ENCODE measurements around the gene CTNNAL1.

DNA sequence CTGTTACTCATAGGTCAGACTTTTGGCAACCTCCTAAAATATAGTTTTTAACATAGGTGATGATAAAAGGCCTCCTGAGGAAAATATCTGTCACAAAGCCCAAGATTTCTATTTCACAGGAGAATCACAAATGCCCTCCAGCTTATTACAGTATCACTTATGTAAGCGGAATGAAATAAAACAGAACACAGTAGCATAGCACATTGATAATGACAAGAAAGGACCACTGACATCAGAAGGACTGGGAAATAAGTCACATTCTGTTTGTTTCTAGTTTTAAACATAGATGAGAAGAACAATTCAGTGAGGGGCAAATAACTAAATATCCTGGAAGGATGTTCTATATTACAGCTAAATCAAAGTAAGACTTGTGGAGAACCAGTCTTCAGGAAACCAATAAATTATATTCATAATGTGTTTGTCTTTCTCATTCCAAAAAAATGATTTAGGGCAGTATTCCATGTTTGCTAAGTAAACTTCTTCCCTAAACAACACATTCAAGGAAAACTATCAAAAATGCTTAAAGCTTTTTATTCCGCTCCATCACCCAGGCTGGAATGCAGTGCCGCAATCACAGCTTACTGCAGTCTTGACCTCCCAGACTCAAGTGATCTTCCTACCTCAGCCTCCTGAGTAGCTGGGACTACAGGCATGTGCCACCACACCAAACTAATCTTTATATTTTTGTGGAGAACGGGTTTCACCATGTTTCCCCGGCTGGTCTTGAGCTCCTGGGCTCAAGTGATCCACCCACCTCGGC is 20.8 kb upstream of the CTNNAL1 start:
- TF ChIP-seq, protein P1, sequence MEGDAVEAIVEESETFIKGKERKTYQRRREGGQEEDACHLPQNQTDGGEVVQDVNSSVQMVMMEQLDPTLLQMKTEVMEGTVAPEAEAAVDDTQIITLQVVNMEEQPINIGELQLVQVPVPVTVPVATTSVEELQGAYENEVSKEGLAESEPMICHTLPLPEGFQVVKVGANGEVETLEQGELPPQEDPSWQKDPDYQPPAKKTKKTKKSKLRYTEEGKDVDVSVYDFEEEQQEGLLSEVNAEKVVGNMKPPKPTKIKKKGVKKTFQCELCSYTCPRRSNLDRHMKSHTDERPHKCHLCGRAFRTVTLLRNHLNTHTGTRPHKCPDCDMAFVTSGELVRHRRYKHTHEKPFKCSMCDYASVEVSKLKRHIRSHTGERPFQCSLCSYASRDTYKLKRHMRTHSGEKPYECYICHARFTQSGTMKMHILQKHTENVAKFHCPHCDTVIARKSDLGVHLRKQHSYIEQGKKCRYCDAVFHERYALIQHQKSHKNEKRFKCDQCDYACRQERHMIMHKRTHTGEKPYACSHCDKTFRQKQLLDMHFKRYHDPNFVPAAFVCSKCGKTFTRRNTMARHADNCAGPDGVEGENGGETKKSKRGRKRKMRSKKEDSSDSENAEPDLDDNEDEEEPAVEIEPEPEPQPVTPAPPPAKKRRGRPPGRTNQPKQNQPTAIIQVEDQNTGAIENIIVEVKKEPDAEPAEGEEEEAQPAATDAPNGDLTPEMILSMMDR (IDR thresholded peaks at IDR 0.05), result no peak
- no peak for TF ChIP-seq POLR2AphosphoS5 (IDR thresholded peaks at IDR 0.05)
- no peak for TF ChIP-seq EP300 (IDR thresholded peaks at IDR 0.05)
- no peak for TF ChIP-seq POLR2A (IDR thresholded peaks at IDR 0.05)

All from stomach (tissue), 4 donors.